Anterior cingulate cortex (tissue), 58 donors: ENCODE data around the gene CDC42BPB.
A peak's percentile ranks its signal among the peaks of the same experiment; 100 is the strongest.

ENCODE experiments used
- DNase-seq, 58 donors: peaks; one replicate each; lab custom pipeline; 2025; lab: John Stamatoyannopoulos, UW

CDC42BPB gene

DNA sequence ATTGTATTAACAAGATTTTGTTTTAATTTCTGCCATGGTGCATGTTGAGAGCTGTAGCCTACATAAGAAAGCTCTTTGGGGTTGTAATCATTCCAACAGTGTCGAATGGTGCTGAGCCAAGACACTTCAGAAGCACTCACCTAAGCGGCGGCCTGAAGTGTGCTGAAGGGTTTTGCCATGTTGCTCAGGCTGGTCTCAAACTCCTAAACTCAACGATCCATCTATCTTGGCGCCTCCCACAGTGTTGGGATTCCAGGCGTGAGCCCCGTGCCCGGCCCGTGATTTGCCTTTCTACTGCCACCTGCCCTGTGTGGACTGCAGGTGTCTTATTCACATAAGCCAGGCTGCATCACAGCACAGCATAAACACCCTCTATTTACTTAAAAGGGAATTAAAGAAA is 86.0 kb downstream of the CDC42BPB start:
- no peak for DNase-seq

- no peak for DNase-seq
Measured at GRCh38 chr14:102970496-102970895, 86.9 kb downstream of the CDC42BPB start.

DNA sequence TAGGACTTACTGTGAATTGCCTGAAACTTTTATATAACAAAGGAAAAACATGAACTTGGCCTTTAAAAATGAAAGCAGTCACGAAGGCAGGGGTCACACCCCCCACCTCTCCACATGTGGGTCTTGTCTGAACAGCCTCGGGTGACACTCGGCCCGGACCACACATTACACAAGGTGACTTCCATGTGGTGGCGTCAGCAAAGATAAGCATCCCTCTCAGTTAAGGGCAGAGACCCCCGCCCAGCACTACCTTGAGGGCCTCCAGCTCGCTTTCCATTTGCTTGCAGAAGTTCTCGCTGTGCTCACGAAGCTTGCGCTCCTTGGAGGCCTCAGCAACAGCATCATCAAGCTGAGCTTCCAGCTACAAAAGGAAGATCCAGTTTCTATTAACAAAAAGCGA is 87.4 kb downstream of the CDC42BPB start:
- DNase-seq = no peak

GRCh38 chr14:102969060-102969791 is 88.1 kb downstream of the CDC42BPB start:
- DNase-seq = peak in 12 of 58 donors; percentile 21 to 59 (median 32)

- DNase-seq = no peak
Measured at GRCh38 chr14:102968306-102968705, 89.0 kb downstream of the CDC42BPB start.

GRCh38 chr14:102967506-102967795 is 89.9 kb downstream of the CDC42BPB start:
- peak in 2 of 58 donors; percentile 27 to 48 for DNase-seq

GRCh38 chr14:102966681-102967505 is 90.5 kb downstream of the CDC42BPB start:
- DNase-seq = peak in 1 of 58 donors; percentile 33

DNA sequence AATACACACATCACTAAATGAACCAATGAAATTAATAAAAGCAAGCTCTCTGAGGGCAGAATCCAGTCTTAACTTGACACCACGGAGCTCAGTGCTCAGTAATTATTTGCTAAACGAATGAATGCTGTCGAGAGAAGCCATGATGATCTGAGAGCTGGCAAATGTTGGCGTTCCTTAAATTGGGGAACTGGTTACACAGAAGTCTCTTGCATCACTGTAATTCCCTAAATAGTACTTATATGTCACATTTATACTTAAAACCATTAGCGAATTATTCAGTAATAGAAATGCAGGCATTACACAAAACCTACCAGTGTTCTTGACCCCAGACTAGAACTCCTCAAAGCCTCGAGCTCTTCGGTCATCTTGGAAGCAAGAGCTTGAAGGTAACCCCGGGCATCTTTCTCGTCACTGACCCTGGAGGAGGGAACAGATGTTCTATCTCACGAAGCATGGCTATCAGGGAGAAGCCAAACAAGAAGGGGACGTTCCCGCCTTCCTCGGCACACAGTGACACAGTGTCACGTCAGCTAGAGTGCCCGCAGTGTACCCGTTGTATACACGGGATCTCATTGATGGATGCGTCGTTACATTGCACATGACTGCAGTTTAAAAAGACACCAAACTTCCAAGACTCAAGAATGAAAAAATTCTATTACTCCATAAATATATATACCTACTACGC is 91.2 kb downstream of the CDC42BPB start:
- no peak for DNase-seq

- no peak for DNase-seq
Measured at GRCh38 chr14:102965282-102965681, 92.1 kb downstream of the CDC42BPB start.

DNA sequence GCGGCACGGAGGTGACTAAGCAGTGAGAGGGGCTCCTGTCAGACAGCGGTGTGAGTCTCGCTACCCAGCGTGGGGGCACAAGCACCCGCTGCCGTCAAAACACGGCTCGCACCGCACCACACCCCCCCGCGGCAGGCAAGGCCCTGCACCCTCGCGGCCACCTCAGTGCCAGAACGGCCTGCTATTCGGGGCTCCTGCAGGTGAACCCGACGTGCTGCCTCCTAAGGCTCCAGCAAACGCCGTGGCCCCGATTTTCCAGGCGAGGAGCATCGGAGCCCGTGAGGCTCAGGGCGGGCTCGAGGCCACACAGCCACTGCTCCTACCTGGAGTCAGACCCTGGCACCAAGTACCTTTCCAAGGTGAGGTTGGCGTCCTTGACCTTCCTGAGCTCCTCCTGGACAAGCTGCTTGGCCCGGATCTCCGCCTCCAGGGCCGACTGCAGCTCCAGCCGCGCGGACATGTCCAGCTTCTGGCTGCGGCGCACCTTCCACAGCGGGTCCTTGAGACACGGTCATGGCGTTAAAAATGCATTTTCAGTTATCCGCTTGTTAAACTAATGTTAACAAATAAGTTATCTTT is 93.1 kb downstream of the CDC42BPB start:
- DNase-seq = no peak

DNA sequence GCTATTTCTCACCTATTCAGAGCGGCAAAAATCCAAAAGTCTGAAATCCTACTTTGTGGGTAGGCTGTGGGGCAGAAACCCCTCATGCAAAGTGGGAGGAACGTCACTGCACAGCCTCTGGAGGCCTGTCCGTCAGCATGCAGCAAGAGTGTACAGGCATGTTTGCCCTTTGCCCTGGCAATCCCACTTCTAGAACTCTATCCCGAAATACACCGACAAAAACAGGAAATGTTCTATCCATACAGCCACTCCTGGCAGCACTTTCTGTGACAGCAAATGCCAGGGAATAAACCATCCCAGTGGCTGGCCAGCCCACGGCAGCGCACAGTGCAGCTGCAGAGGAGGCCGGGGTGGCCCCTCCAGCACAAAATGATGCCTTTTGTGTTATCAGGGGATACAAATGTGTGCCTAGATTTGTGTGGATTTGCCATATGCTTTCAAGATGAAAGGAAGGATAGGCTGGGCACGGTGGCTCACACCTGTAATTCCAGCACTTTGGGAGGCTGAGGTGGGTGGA is 95.2 kb downstream of the CDC42BPB start:
- no peak for DNase-seq

GRCh38 chr14:102958461-102958860 is 98.9 kb downstream of the CDC42BPB start:
- DNase-seq = no peak

DNA sequence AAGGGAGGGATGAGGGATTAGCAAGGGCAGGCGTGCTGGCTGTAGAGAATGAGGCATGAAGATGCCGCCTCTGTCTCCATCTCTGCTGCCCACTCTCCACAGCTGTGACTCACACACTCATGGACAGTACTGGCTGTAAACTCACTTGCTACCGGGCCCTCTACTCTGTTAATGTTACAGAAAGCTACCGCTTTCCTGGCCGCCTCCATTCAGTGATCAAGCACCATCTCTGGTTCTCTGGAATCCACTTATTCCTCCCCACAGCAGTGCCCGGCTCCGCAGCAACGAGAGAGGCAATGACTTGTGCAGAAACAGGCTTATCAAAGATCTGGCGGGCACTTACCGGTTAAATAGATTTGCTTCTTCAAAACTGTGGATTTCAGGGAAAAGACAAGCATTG is 100.1 kb downstream of the CDC42BPB start:
- peak in 16 of 58 donors; percentile 7 to 62 (median 30) for DNase-seq

DNA sequence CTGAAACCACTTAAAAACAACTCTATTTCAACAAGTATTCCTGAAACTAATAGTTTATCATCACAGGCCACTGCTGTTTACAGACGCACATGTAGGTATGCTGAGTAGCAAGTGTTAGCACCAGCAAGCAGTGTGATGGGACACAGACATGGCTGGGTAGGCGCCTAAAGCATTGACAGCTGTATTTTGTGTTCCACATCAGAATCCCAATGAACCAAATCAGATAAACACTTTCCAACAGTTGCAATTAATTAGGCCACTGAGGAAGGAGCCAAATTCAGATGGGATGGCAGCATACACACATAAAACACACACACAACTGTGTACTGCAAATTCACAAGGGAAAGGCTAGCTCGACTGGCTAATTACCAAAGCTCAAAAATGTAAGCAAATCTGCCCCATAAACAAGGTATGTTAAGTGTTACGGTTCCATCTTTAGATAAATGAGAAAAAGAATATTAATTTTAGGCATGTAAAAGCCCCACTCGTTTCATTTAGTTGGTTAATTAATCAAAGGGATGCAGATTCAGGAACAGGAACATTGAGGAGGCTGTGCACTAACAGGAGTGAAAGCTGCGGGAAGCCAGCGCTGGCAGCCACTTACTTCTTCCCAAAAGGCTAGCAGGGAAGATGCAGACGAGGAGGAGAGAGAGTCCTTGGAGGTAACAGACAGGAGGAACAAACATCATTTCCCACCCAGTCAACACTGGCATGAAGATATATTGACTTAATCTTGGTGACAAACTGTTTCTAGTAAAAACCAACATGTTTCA is 101.5 kb downstream of the CDC42BPB start:
- no peak for DNase-seq

- DNase-seq = no peak
Measured at GRCh38 chr14:102954081-102954789, 103.1 kb downstream of the CDC42BPB start.

GRCh38 chr14:102953100-102953499 is 104.2 kb downstream of the CDC42BPB start:
- DNase-seq = no peak

GRCh38 chr14:102952276-102952675 is 105.1 kb downstream of the CDC42BPB start:
- DNase-seq = no peak

DNA sequence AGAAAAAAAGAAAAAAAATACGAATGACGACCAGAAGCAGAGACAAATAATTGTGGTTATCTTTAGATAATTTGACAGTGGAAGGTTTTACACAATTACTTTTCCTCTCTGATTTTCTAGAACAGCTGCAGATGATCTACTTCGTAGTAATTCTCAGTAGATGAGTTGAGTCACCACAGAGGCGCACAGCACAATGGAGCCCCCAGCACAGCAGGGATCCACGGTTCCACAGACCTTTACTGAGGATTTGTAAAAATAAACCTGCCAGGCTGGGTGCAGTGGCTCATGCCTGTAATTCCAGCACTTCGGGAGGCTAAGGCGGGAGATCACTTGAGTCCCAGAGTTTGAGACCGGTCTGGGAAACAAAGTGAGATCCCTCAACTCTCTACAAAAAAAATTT is 105.5 kb downstream of the CDC42BPB start:
- no peak for DNase-seq

GRCh38 chr14:102951034-102951433 is 106.3 kb downstream of the CDC42BPB start:
- peak in 49 of 58 donors; percentile 13 to 91 (median 71) for DNase-seq
